ENCODE data around the gene PRM1. TPM values are rescaled to one million over a fixed set of nuclear protein-coding genes. Genes with fewer than 3 reads are reported as not detected.

The PRM1 gene
- total RNA-seq, 1 experiment from 2014 or later: not detected

DNA sequence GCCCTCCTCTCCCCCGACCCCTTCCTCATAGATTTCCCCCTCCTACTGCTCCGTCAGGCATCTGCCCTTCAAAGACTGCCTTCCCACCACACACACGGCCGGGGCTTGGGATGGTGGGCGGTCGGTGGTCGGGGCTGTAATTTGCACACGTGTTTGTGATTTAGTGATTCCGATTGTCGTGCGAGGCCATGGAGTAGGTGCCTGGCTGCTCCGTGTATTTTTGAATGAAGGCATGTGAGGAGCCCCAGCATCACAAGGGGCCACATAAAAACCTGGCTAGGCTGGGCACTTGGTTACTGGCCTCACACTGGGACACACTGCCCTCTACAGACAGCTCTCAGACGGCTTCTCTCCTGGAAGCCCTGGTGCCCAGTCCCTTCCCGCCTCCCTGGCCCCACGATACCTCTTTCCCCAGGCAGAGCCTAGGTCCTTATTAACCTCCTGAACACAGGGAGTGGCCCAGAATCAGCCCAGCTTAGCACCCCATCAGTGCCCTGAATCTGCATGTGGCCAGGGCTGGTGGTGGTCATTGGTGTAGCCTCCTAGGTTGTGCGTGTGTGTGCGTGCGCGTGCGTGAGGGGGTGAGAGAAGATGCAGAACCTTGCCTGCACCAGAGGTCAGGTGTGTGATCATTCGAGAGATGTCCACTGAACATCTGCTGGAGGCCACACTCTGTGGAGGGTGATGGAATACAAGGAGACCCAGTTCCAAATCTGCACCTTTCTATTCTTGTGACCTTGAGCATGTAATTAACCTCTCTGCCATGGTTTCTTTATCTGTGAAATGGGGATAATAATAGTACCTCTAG is 23.8 kb downstream of the PRM1 start:
- intact Hi-C loops (cut with micrococcal nuclease; ENCODE audit: unreplicated experiment): loop anchor here (1.0 to 5.0 kb wide), 3 partner anchors 100 to 305 kb away; no protein-coding TSS in a partner anchor
- peak; percentile 74 for ATAC-seq
- POLR2A ChIA-PET: interaction anchor here (1.3 kb wide), 1 partner anchor 275 kb away, joined by 4 read pairs; no protein-coding TSS in a partner anchor
- CTCF ChIA-PET: interaction anchor here (0.6 to 2.3 kb wide), 3 partner anchors 170 to 286 kb away, joined by 4 to 17 read pairs (median 7); no protein-coding TSS in a partner anchor
- Histone ChIP-seq H3K36me3 (ENCODE audit: control insufficient read depth, insufficient read depth, low read length) (no peaks in the 10 kb centered on the region), H3K4me3 (ENCODE audit: low read depth in 2 of 2, low read length in 2 of 2) (peak overlapping the region; percentile 70 to 78), H3K9me3 (ENCODE audit: control insufficient read depth, insufficient read depth, low read depth, low read length) (no peaks in the 10 kb centered on the region), H3K27me3 (ENCODE audit: control insufficient read depth, insufficient read depth, low read length) (no peaks in the 10 kb centered on the region), H3K27ac (ENCODE audit: low read length) (no peak overlapping the region), H3K4me1 (ENCODE audit: control insufficient read depth, insufficient read depth, low read length) (peaks cover 15% of the 10 kb centered on the region)
- in situ Hi-C loops (cut with HindIII; ENCODE audit: low pct_unique_long_range_greater_than_20kb, low sequenced_read_pairs): no loop called here
- DNase-seq (ENCODE audit: low read depth, low spot score): no peak
- TF ChIP-seq CTCF (IDR thresholded peaks at IDR 0.05): peak; percentile 91
- no peak for TF ChIP-seq REST (IDR thresholded peaks at IDR 0.05; ENCODE audit: insufficient read depth in 1 of 2, low read depth in 2 of 2, low read length in 1 of 2)
- no TSS peak for BruUV-seq (replicated peaks)

DNA sequence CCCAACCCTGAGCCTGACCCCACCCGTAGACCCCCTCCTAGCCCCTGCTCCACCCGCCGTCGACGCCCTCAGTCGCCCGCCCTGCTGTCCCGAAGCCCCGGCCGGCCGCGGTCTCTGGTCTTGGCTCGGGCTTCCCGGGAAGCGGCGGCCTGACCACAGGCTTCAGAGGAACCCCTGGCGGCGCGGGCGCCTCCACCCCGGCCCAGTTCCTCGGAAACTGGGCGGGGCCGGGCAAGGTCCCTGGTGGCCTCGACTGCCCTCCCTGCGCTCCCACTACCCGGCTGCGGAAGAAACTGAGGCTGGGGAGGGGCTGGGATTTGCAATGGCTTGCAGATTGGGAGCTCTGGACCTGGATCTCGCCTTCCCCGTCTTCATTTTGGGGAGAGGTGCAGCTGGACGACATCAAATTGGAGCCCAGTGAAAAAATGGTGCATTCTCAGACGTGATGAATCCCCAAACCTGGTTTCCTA is 24.4 kb downstream of the PRM1 start:
- TF ChIP-seq POLR2AphosphoS5 (IDR thresholded peaks at IDR 0.05; ENCODE audit: low read depth, low read length) (no peak), CTCF (IDR thresholded peaks at IDR 0.05) (no peak), TCF7L2 (IDR thresholded peaks at IDR 0.05; ENCODE audit: low read depth, low read length) (no peak), REST (IDR thresholded peaks at IDR 0.05; ENCODE audit: insufficient read depth in 1 of 2, low read depth in 2 of 2, low read length in 1 of 2) (no peak), SIN3A (IDR thresholded peaks at IDR 0.05; ENCODE audit: borderline replicate concordance, insufficient read depth, low read depth, low read length) (no peak)
- CTCF ChIA-PET: interaction anchor here (0.5 to 2.3 kb wide), 6 partner anchors 95 to 293 kb away, joined by 3 to 17 read pairs (median 6); no protein-coding TSS in a partner anchor
- no peaks in the 10 kb centered on the region for H3K9me3 ChIP-seq (ENCODE audit: control insufficient read depth, insufficient read depth, low read depth, low read length)
- peak overlapping the region; percentile 70 to 78 for H3K4me3 ChIP-seq (ENCODE audit: low read depth in 2 of 2, low read length in 2 of 2)
- H3K36me3 ChIP-seq (ENCODE audit: control insufficient read depth, insufficient read depth, low read length): no peaks in the 10 kb centered on the region
- ATAC-seq: peak; percentile 52
- H3K4me1 ChIP-seq (ENCODE audit: control insufficient read depth, insufficient read depth, low read length): peaks cover 15% of the 10 kb centered on the region
- in situ Hi-C loops (cut with HindIII; ENCODE audit: low pct_unique_long_range_greater_than_20kb, low sequenced_read_pairs): no loop called here
- no TSS peak for BruUV-seq (replicated peaks)
- intact Hi-C loops (cut with micrococcal nuclease; ENCODE audit: unreplicated experiment): loop anchor here (1.0 to 5.0 kb wide), 3 partner anchors 101 to 304 kb away; no protein-coding TSS in a partner anchor
- POLR2A ChIA-PET: interaction anchor here (0.6 to 1.3 kb wide), 7 partner anchors 34 to 286 kb away, joined by 3 to 6 read pairs (median 4); no protein-coding TSS in a partner anchor
- no peak for DNase-seq (ENCODE audit: low read depth, low spot score)
- H3K27ac ChIP-seq (ENCODE audit: low read length): peak overlapping the region; percentile 83; the same call in 1 of the 2 replicates
- H3K27me3 ChIP-seq (ENCODE audit: control insufficient read depth, insufficient read depth, low read length): no peaks in the 10 kb centered on the region

All from Panc1 (cell line).